ENCODE results near the gene BMPR2. TPM values are rescaled to one million over a fixed set of nuclear protein-coding genes. Genes with fewer than 3 reads are reported as not detected.

Gene BMPR2
- total and polyA plus RNA-seq, 2 donors (not counting 1 experiment from before 2014, with no cell fraction given), result 21.6 to 65.8 TPM

GRCh38 chr2:202455114-202455513, 79.0 kb downstream of the BMPR2 start:
- Histone ChIP-seq H3K4me2 (ENCODE audit: extremely low read depth, insufficient read depth, low read length) (no peak overlapping the region), H3K79me2 (ENCODE audit: control insufficient read depth, insufficient read depth, low read length) (no peaks in the 10 kb centered on the region), H3K36me3 (ENCODE audit: control insufficient read depth, insufficient read depth, low read length) (no peaks in the 10 kb centered on the region), H3K9ac (ENCODE audit: insufficient read depth, low read length) (no peak overlapping the region), H2AFZ (ENCODE audit: low read length) (no peak overlapping the region), H3K4me3 (replicated peaks in 1 of 4; ENCODE audit: control extremely low read depth in 1 of 4, insufficient read depth in 1 of 4, low read depth in 3 of 4, low read length in 4 of 4) (no peak overlapping the region), H4K20me1 (ENCODE audit: control insufficient read depth, extremely low read depth, insufficient read depth, low read length) (no peaks in the 10 kb centered on the region), H3K9me3 (ENCODE audit: control insufficient read depth, insufficient read depth, low read depth, low read length) (no peaks in the 10 kb centered on the region), H3K27ac (ENCODE audit: insufficient read depth, low read length) (no peak overlapping the region), H3K4me1 (ENCODE audit: control insufficient read depth, extremely low read depth, insufficient read depth, low read length) (no peaks in the 10 kb centered on the region), H3K27me3 (ENCODE audit: control insufficient read depth, insufficient read depth, low read length) (no peaks in the 10 kb centered on the region)
- TF ChIP-seq CTCF (conservative IDR thresholded peaks at IDR 0.05 in 1 of 2, IDR thresholded peaks at IDR 0.05 in 1 of 2; ENCODE audit: low read depth in 1 of 2, low read length in 2 of 2) (no peak), EZH2 (IDR thresholded peaks at IDR 0.05; ENCODE audit: low read length, missing control alignments) (no peak)
- DNase-seq (ENCODE audit: low read depth in 2 of 2), result no peak

GRCh38 chr2:202460119-202460518, 84.0 kb downstream of the BMPR2 start:
- H3K9me3 ChIP-seq (ENCODE audit: control insufficient read depth, insufficient read depth, low read depth, low read length), result no peaks in the 10 kb centered on the region
- no peak overlapping the region for H3K4me2 ChIP-seq (ENCODE audit: extremely low read depth, insufficient read depth, low read length)
- H2AFZ ChIP-seq (ENCODE audit: low read length), result no peak overlapping the region
- no peak overlapping the region for H3K4me3 ChIP-seq (replicated peaks in 1 of 4; ENCODE audit: control extremely low read depth in 1 of 4, insufficient read depth in 1 of 4, low read depth in 3 of 4, low read length in 4 of 4)
- H3K4me1 ChIP-seq (ENCODE audit: control insufficient read depth, extremely low read depth, insufficient read depth, low read length), result no peaks in the 10 kb centered on the region
- no peak overlapping the region for H3K9ac ChIP-seq (ENCODE audit: insufficient read depth, low read length)
- H3K36me3 ChIP-seq (ENCODE audit: control insufficient read depth, insufficient read depth, low read length), result no peaks in the 10 kb centered on the region
- H4K20me1 ChIP-seq (ENCODE audit: control insufficient read depth, extremely low read depth, insufficient read depth, low read length), result no peaks in the 10 kb centered on the region
- H3K79me2 ChIP-seq (ENCODE audit: control insufficient read depth, insufficient read depth, low read length), result no peaks in the 10 kb centered on the region
- TF ChIP-seq CTCF (conservative IDR thresholded peaks at IDR 0.05 in 1 of 2, IDR thresholded peaks at IDR 0.05 in 1 of 2; ENCODE audit: low read depth in 1 of 2, low read length in 2 of 2), result no peak
- no peak for TF ChIP-seq EZH2 (IDR thresholded peaks at IDR 0.05; ENCODE audit: low read length, missing control alignments)
- no peak overlapping the region for H3K27ac ChIP-seq (ENCODE audit: insufficient read depth, low read length)
- DNase-seq (ENCODE audit: low read depth in 2 of 2), result no peak
- H3K27me3 ChIP-seq (ENCODE audit: control insufficient read depth, insufficient read depth, low read length), result no peaks in the 10 kb centered on the region

- Histone ChIP-seq H3K79me2 (ENCODE audit: control insufficient read depth, insufficient read depth, low read length) (no peaks in the 10 kb centered on the region), H3K4me1 (ENCODE audit: control insufficient read depth, extremely low read depth, insufficient read depth, low read length) (no peaks in the 10 kb centered on the region), H2AFZ (ENCODE audit: low read length) (no peak overlapping the region), H3K4me2 (ENCODE audit: extremely low read depth, insufficient read depth, low read length) (no peak overlapping the region), H3K9me3 (ENCODE audit: control insufficient read depth, insufficient read depth, low read depth, low read length) (no peaks in the 10 kb centered on the region), H3K27me3 (ENCODE audit: control insufficient read depth, insufficient read depth, low read length) (no peaks in the 10 kb centered on the region), H3K4me3 (replicated peaks in 1 of 4; ENCODE audit: control extremely low read depth in 1 of 4, insufficient read depth in 1 of 4, low read depth in 3 of 4, low read length in 4 of 4) (no peak overlapping the region), H3K9ac (ENCODE audit: insufficient read depth, low read length) (no peak overlapping the region), H4K20me1 (ENCODE audit: control insufficient read depth, extremely low read depth, insufficient read depth, low read length) (no peaks in the 10 kb centered on the region), H3K27ac (ENCODE audit: insufficient read depth, low read length) (no peak overlapping the region), H3K36me3 (ENCODE audit: control insufficient read depth, insufficient read depth, low read length) (peaks cover 2% of the 10 kb centered on the region)
- no peak for DNase-seq (ENCODE audit: low read depth in 2 of 2)
- no peak for TF ChIP-seq EZH2 (IDR thresholded peaks at IDR 0.05; ENCODE audit: low read length, missing control alignments)
- no peak for TF ChIP-seq CTCF (conservative IDR thresholded peaks at IDR 0.05 in 1 of 2, IDR thresholded peaks at IDR 0.05 in 1 of 2; ENCODE audit: low read depth in 1 of 2, low read length in 2 of 2)
Observed at GRCh38 chr2:202479090-202479489, 103.0 kb downstream of the BMPR2 start.
